Fibroblast of lung (primary cell): ENCODE results near the gene MUC12. TPM values are rescaled to one million over a fixed set of nuclear protein-coding genes. Genes with fewer than 3 reads are reported as not detected.

Experiments
- DNase-seq, 2 donors: peaks; one replicate each; pipeline versions ENCODE4 v3.0.0 to v3.0.0-alpha.2; 2010; ENCODE audit warnings: low read depth in 2 of 2
- H2AFZ ChIP-seq: 2 replicates; pipeline ENCODE4 v1.5.1; 2012; ENCODE audit warnings: low read length, control low read depth, inconsistent platforms
- H3K27ac ChIP-seq: 2 replicates; pipeline ENCODE4 v1.5.1; 2011; ENCODE audit warnings: low read length, control low read depth; ENCODE audit not compliant: insufficient read depth
- H3K27me3 ChIP-seq: 2 replicates; pipeline ENCODE4 v1.5.1; 2011; ENCODE audit warnings: mild to moderate bottlenecking, low read length; ENCODE audit not compliant: control insufficient read depth, insufficient read depth
- H3K36me3 ChIP-seq: 2 replicates; pipeline ENCODE4 v1.5.1; 2011; ENCODE audit warnings: low read length; ENCODE audit not compliant: control insufficient read depth, insufficient read depth
- H3K4me1 ChIP-seq: 2 replicates; pipeline ENCODE4 v1.5.1; 2011; ENCODE audit warnings: low read length; ENCODE audit not compliant: control insufficient read depth, insufficient read depth; ENCODE audit errors: extremely low read depth
- H3K4me2 ChIP-seq: 2 replicates; pipeline ENCODE4 v1.5.1; 2011; ENCODE audit warnings: low read length, control low read depth; ENCODE audit not compliant: insufficient read depth; ENCODE audit errors: extremely low read depth
- H3K4me3 ChIP-seq, 4 experiments: fragments of 200-600 bp in 1 of 4; sonication (generic) in 1 of 4; replicated peaks in 1 of 4; 2 replicates each; pipeline ENCODE4 v1.5.1; 2011 to 2016; ENCODE audit warnings: low read length in 4 of 4, low read depth in 3 of 4, mild to moderate bottlenecking in 3 of 4, control low read depth in 2 of 4, inconsistent platforms in 1 of 4, mixed read lengths in 1 of 4; ENCODE audit not compliant: insufficient read depth in 1 of 4; ENCODE audit errors: control extremely low read depth in 1 of 4
- H3K79me2 ChIP-seq: 2 replicates; pipeline ENCODE4 v1.5.1; 2012; ENCODE audit warnings: mild to moderate bottlenecking, low read length, inconsistent platforms; ENCODE audit not compliant: control insufficient read depth, insufficient read depth
- H3K9ac ChIP-seq: 2 replicates; pipeline ENCODE4 v1.5.1; 2011; ENCODE audit warnings: mild to moderate bottlenecking, low read length, control low read depth; ENCODE audit not compliant: insufficient read depth
- H3K9me3 ChIP-seq: 2 replicates; pipeline ENCODE4 v1.5.1; 2012; ENCODE audit warnings: low read depth, low read length; ENCODE audit not compliant: control insufficient read depth, insufficient read depth
- H4K20me1 ChIP-seq: 2 replicates; pipeline ENCODE4 v1.5.1; 2011; ENCODE audit warnings: low read length; ENCODE audit not compliant: control insufficient read depth, insufficient read depth; ENCODE audit errors: extremely low read depth
- CTCF ChIP-seq, 2 donors: IDR thresholded peaks in 1 of 2; conservative IDR thresholded peaks in 1 of 2; 1 replicate in 1 of 2; 2 replicates in 1 of 2; pipeline ENCODE4 v1.5.1; 2011 to 2012; ENCODE audit warnings: low read length in 2 of 2, control low read depth in 1 of 2, inconsistent platforms in 1 of 2, low read depth in 1 of 2, mild to moderate bottlenecking in 1 of 2
- EZH2 ChIP-seq: IDR thresholded peaks from 2 replicates; pipeline ENCODE4 v1.5.1; 2012; ENCODE audit warnings: low read length, control low read depth, mild to moderate bottlenecking; ENCODE audit errors: missing control alignments
- polyA plus RNA-seq, 2 donors: library from polyadenylated mRNA; depleted of rRNA in 1 of 2; stranded (reverse) in 1 of 2; unstranded in 1 of 2; fragments of >200 nt; gene quantifications; 2 replicates each; pipeline ENCODE4 v1.2.1, GENCODE V29; 2011 to 2012; ENCODE audit warnings: missing spikeins in 1 of 2
- total RNA-seq: library from RNA; depleted of rRNA; stranded (reverse); fragments of >200 nt; gene quantifications from 2 replicates; pipeline ENCODE4 v1.2.1, GENCODE V29; 2014

Gene MUC12
- total and polyA plus RNA-seq, 2 donors (not counting 1 experiment from before 2014, with no cell fraction given), result 0.50 to 0.95 TPM

GRCh38 chr7:100968031-100968430, 1.3 kb upstream of the MUC12 start:
- H3K4me2 ChIP-seq, result no peak overlapping the region

GRCh38 chr7:100968650-100969049, 715 bp upstream of the MUC12 start:
- Histone ChIP-seq H3K9me3 (no peaks in the 10 kb centered on the region), H4K20me1 (no peaks in the 10 kb centered on the region), H3K4me2 (no peak overlapping the region), H3K79me2 (no peaks in the 10 kb centered on the region), H3K4me3 (no peak overlapping the region), H3K36me3 (no peaks in the 10 kb centered on the region), H2AFZ (no peak overlapping the region), H3K27ac (no peak overlapping the region), H3K4me1 (no peaks in the 10 kb centered on the region), H3K9ac (no peak overlapping the region), H3K27me3 (peaks cover 37% of the 10 kb centered on the region)
- TF ChIP-seq EZH2, result no peak
- TF ChIP-seq CTCF (conservative IDR thresholded peaks at IDR 0.05 in 1 of 2, IDR thresholded peaks at IDR 0.05 in 1 of 2; ENCODE audit: low read depth in 1 of 2, low read length in 2 of 2), result no peak
- DNase-seq, result no peak

More at GRCh38 chr7:100968031-100968430, 1.3 kb upstream of the MUC12 start:
- H3K4me1 ChIP-seq, result no peaks in the 10 kb centered on the region
- H3K27ac ChIP-seq, result no peak overlapping the region
- H3K4me3 ChIP-seq, result no peak overlapping the region
- DNase-seq, result no peak
- no peaks in the 10 kb centered on the region for H3K79me2 ChIP-seq
- H2AFZ ChIP-seq, result no peak overlapping the region
- no peak overlapping the region for H3K9ac ChIP-seq
- TF ChIP-seq CTCF (conservative IDR thresholded peaks at IDR 0.05 in 1 of 2, IDR thresholded peaks at IDR 0.05 in 1 of 2; ENCODE audit: low read depth in 1 of 2, low read length in 2 of 2) (no peak), EZH2 (no peak)
- peaks cover 37% of the 10 kb centered on the region for H3K27me3 ChIP-seq
- no peaks in the 10 kb centered on the region for H4K20me1 ChIP-seq
- H3K9me3 ChIP-seq, result no peaks in the 10 kb centered on the region
- H3K36me3 ChIP-seq, result no peaks in the 10 kb centered on the region

- DNase-seq, result no peak
- no peaks in the 10 kb centered on the region for H4K20me1 ChIP-seq
- H3K4me3 ChIP-seq, result no peak overlapping the region
- H3K4me1 ChIP-seq, result no peaks in the 10 kb centered on the region
- peaks cover 24% of the 10 kb centered on the region for H3K27me3 ChIP-seq
- no peak overlapping the region for H3K4me2 ChIP-seq
- no peak overlapping the region for H3K27ac ChIP-seq
- no peaks in the 10 kb centered on the region for H3K79me2 ChIP-seq
- H3K9ac ChIP-seq, result no peak overlapping the region
- H3K36me3 ChIP-seq, result no peaks in the 10 kb centered on the region
- no peak overlapping the region for H2AFZ ChIP-seq
- H3K9me3 ChIP-seq, result no peaks in the 10 kb centered on the region
- TF ChIP-seq EZH2, result no peak
- no peak for TF ChIP-seq CTCF (conservative IDR thresholded peaks at IDR 0.05 in 1 of 2, IDR thresholded peaks at IDR 0.05 in 1 of 2; ENCODE audit: low read depth in 1 of 2, low read length in 2 of 2)
These were observed 2.0 kb downstream of the MUC12 start for GRCh38 chr7:100971111-100972001.
